Vagina (tissue), 2 donors: Measurements from ENCODE around the gene PSMF1.

Experiments used
- CTCF ChIP-seq, 3 experiments: fragments of 450-650 bp in 2 of 3; fragments of 200-600 bp in 1 of 3; sonication (generic) in 1 of 3; IDR thresholded peaks; one replicate each; pipeline ENCODE4 v1.5.1; 2017 to 2019; ENCODE audit warnings: antibody characterized with exemption in 3 of 3, mild to moderate bottlenecking in 2 of 3, moderate library complexity in 2 of 3
- POLR2A ChIP-seq, 2 donors: fragments of 450-650 bp; IDR thresholded peaks; one replicate each; pipeline ENCODE4 v1.6.1; 2017; ENCODE audit warnings: antibody characterized with exemption in 2 of 2, mild to moderate bottlenecking in 2 of 2, moderate library complexity in 2 of 2
- POLR2AphosphoS5 ChIP-seq, 2 donors: sonication (generic); formaldehyde crosslinking; IDR thresholded peaks; one replicate each; pipeline ENCODE4 v1.9.0; 2017; ENCODE audit warnings: antibody characterized with exemption in 2 of 2, mild to moderate bottlenecking in 2 of 2, low read depth in 1 of 2; ENCODE audit not compliant: insufficient read depth in 1 of 2

DNA sequence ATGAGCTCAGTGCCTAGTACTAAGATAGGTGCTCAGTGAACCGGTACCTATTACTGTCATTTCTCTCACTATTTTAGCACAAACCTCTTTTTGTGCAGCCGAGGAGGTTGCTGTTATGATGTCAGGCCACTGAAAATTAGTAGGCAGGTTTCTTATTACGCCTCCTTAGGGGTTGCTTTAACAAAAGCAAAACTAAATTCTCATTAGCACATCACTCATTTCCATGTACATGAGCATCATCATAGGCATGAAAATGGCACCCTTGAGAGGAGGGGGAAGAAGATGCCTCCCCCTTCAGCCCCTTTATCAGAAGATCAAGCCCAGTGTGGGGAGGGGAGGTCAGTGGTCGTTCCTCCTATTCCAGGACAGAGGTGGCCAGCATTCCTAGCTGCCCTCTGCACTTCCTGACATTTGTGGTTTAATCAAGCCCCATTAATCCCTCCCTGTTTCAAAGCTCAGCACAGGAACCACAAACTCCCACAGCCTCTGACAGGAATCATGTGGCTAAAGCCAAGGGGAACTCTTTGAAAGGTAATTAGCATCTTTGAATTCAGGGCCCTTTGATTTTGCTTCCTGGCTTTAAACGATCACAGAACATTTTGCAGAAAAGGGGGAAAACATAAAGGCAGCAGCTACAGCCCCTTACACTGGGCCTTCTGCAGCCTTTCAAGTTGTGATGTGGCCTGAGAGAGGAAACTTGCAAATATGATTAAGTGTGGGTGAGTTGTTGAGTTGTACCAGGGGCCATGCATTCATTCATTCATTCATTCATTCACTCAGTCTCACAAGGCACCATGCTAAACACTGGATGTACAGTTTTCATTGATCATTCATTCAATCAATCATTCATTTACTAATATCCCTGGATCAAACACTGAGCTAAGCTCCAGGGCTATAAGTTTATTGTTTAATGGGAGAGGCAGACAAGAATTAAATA is 31.9 kb upstream of the PSMF1 start:
- no peak for TF ChIP-seq CTCF (IDR thresholded peaks at IDR 0.05)
- no peak for TF ChIP-seq POLR2AphosphoS5 (IDR thresholded peaks at IDR 0.05; ENCODE audit: insufficient read depth in 1 of 2, low read depth in 1 of 2)
- TF ChIP-seq POLR2A (IDR thresholded peaks at IDR 0.05), result no peak
